Erythroblast (primary cell): Measurements from ENCODE around the gene ERN1.

Experiments used
- GATA1 ChIP-seq: IDR thresholded peaks from 2 replicates; pipeline ENCODE4 v1.6.1; 2011; ENCODE audit warnings: low read depth, mild to moderate bottlenecking, control low read depth, low read length, moderate library complexity
- POLR2A ChIP-seq: IDR thresholded peaks from 2 replicates; pipeline ENCODE4 v1.6.1; 2011; ENCODE audit warnings: mild to moderate bottlenecking, low read length

DNA sequence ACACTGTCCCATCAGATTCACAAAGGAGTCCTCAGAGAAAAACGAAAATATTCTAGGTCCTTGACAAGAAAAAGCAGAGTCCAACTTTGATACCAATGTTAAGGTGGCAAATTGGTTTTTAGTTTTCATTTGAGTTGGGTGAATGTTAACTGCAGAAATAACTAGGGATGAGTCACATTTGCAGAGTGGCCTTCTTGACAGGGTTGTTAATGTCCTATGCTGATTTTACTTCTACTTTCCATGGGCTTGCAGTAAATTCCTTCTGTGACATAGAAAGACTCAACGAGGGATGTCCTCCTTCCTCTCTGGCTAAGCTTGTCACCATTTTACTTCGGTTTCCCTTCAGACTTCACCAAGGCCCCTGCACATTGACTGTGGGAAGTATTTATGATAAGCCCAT is 62.3 kb downstream of the ERN1 start:
- TF ChIP-seq POLR2A (no peak), GATA1 (no peak)
